HG03565 (cell line): Measurements from ENCODE around the gene COX19.
"Not testable (repeated sequence)": the region's sequence is repeated elsewhere in the genome, so short reads cannot be mapped to it uniquely, and the experiment has no call there.

Experiments
- ATAC-seq: cut with Tn5 transposase; IDR thresholded peaks from one replicate; pipeline ENCODE4 v1.9.1; 2021; ENCODE audit warnings: mild to moderate bottlenecking, moderate library complexity; ENCODE audit not compliant: unreplicated experiment

The COX19 gene

DNA sequence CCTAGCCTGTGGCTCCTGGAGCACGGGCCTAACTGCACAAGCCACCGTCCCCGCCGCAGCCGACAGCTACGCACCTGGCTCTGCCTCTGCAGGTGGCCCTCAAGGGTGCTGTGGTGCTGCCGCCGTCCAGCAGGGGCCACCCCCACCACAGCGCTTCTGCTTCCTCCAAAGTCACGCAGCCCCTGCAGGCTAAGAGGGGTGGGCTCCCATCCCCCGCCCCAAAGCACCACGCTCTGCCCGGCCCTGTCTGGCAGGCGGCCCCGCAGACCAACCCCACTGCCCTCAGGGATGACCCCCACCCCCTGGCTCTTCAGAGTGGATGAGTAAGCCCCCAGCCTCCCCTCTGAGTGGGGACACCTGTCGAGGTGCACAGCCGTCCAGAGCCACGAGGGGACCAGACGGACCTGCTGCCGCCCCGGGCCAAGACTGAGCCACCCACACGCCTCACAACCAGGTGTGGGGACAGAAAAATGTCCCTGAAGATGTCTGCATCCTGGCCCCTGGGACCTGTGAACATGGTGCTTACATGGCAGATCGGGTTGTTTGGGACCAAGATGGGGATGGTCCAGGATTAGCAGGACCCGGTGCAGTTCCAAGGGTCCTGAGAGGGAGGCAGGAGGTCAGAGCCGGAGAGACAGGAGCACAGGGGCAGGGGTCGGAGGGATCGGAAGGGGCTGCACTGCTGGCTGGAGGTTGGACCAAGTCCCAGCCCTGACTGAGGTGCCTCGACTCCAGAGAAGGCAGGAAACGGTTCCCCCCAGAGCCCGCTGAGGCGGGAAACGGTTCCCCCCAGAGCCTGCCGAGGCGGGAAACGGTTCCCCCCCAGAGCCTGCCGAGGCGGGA is 11.9 kb downstream of the COX19 start:
- no peak for ATAC-seq

DNA sequence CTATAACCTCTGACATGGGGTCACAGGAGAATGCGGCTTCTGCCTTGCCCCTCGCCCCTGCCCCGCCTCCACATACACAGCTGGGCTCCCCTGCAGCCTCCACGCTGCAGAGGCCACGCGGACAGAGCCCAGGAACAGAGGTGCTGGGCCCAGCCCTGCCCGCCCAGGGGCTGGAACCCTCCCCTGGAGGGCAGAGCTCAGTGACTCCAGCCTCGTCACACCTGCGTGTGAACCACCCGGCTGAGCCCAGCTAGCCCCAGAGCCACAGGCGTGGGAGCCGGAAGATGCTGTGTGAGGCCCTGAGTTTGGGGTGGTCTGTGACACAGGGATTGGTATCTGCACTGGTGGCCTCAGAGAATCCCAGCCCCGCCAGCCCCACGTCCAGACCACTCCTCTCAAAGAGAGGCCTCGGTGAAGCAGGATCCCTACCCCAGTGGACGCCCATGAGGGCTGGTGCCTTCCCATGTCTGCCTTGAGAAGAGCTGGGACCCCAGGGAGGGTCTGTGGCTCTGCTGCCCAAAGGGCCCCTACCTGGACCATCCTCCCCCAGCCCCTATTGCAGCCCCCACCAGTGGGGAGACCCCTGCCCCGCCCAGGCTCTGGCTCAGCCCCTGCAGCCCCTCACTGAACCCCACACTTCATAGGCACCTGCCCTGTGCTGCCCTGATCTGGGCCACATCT is 12.8 kb downstream of the COX19 start:
- no peak for ATAC-seq

DNA sequence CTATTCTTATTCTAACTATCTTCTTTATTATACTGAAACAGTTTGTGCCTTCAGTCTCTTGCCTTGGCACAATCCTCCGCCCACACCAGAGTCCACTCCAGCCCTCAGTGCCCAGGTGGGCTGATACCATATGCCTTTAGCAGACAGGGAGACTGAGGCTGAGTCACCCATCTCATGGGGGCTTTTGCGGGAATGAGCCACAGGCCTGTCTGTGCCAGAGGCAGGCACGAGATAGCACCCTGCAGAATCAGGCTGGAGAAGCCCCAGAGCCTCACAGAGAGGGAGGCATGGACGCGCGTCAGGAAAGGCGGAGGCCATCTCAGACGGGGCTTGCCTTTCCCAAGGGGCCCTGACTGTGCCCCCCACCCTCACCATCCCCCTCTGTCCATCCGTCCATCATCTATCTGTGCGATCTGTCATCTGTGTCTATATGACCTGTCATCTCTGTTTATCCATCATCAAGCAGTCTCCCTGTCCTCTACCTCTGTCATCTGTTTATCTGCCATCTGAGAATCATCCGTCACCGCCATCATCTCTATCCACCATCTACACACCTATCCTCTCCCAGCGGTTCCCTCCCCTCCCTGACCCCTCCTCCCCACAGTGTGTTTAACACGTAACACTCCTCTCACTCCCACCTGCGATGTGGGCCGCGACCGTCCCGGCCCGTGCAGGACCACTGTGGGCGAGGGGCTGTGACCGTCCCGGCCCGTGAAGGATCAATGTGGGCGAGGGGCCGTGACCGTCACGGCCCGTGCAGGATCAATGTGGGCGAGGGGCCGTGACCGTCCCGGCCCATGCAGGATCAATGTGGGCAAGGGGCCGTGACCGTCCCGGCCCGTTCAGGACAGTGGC is 13.6 kb downstream of the COX19 start:
- ATAC-seq = no peak

DNA sequence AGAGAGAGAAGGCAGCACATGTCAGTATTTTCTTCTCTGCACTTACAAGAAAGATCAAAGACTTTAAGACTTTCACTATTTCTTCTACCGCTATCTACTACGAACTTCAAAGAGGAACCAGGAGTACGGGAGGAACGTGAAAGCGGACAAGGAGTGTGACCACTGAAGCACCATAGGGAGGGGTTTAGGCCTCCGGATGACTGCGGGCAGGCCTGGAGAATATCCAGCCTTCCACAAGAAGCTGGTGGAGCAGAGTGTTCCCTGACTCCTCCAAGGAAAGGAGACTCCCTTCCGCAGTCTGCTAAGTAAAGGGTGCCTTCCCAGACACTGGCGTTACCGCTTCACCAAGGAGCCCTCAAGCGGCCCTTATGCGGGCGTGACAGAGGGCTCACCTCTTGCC is 14.4 kb downstream of the COX19 start:
- ATAC-seq = not testable (repeated sequence)

DNA sequence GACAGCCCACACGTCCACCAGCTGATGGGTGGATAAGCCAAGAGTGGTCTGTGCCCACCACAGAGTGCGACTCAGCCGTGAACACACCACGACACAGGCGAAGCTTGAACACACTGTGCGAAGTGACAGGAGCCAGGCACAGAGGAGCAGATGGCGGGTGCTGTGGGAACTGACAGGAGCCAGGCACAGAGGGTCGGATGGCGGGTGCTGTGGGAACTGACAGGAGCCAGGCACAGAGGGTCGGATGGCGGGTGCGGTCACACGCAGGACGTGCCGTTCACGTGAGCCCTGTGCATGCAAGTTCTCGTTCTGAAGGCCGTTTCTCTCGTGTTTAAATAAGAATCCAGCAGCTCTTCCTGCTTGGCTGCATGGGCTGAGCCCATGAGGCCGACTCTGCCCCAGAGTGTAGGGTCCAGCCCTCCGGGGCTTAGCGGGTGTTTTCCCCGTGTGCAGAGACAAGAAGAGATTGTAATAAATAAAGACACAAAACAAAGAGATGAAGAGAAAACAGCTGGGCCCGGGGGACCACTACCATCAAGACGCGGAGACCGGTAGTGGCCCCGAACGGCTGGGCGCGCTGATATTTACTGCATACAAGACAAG is 15.0 kb downstream of the COX19 start:
- ATAC-seq = no peak

DNA sequence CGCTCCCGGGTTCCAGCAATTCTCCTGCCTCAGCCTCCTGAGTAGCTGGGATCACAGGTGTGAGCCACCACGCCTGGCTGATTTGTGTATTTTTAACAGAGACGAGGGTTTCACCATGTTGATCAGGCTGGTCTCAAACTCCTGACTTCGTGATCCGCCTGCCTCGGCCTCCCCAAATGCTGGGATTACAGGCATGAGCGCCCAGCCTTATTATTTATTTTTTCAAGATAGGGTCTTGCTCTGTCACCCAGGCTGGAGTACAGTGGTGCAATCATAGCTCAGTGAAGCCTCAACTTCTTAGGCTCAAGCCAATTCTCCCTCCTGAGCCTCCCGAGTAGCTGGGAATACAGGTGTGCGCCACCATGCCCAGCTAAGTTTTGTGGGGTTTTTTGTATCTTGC is 15.6 kb downstream of the COX19 start:
- not testable (repeated sequence) for ATAC-seq

DNA sequence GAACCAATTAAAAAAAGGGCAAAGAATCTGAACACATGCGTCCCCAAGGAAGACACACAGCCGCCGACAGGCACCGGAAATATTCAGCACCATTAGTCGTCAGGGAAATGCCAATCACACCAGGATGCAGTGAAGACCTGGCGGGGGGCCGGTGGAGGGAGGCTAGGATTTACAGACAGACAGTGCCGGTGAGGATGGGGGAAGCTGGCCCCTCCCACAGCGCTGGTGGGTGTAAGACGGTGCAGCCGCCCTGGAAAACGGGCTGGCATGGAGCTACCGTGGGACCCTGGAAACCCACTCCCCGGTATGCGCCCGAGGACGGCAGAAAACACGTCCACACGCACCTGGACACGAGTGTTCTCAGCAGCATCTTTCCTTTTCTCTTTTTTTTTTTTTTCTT is 16.1 kb downstream of the COX19 start:
- no peak for ATAC-seq

DNA sequence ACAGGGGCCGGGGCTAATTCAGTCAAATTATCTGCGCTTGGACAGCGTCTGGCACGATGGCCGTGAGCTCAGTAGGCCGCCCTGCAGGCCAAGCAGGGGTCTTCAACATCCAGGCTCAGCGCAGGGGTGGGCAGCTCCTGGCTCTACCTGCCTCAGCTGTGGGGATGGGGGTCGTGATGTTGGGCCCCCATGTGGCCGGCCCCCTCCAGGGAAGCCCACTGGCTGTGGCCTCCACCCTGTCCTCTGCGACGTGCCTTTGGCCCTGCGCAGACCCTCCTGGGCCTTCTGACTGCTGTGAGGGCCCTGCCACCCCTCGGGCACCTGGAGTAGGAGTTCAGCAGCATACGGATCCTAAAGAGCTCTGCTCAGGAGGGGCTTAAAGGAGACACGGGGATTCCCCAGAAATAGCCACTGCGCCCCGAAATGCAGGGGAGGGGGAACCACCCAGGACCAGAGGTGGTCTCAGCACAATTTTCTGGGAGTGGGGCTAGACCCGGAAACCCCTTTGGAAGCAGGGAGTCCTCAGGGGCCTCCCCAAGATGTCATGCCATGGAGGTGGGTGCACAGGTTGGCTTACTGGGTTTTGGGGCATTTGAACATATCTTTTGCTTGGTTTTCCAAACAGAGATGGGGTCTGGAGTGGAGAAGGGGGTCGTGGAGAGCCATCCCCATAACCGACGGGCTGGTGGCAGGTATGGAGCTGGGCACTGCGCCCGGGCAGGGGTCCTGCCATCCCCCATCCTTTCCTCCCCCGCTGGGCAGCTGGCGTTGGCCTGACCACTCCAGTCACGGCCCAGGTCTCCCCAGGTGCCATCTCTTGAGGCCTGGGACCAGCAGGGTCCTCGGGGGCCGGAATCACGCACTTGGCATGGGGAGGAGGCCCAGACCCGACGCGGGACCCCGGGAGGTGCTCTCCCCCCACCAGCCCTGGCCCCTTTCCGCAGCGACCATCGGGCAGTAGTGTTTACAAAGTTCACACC is 16.8 kb downstream of the COX19 start:
- no peak for ATAC-seq

DNA sequence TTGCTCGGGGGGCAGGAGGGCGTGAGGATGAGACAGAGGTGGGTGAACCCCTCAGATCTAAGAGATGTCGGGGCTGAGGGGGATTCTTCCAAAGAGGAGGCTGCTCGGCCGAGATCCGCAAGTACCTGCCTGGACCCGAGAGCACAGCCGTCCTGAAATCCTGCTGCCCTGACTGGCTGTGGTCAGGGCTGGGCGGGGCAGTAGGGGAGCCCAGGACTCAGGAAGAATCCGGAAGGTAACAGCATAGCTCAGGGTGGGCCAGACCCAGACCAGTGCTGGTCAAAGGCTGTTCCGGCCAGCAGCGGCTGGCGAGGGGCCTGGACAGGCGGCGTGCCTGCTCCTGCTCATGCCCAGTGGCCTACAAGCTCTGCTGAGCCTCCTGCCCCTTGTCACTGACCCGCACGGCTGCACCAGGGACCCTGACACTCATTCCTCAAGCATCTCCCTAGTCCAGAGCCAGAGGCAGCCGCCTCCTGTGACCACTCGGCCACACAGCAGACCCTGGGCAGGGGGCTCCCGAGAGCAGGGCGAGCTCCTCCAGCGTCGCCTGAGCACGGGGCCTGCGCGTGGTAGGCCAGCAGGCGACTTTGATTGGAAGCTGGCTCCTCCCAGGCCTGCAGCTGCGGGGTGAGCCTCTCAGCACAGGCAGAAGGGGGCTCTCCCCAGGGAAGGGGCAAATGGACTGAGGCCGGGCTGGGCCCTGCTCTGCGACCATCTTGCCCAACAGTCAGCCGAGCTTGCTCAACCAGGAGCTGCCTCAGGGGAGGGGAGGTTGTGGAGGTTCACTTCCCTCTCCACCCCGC is 17.7 kb downstream of the COX19 start:
- ATAC-seq = no peak

DNA sequence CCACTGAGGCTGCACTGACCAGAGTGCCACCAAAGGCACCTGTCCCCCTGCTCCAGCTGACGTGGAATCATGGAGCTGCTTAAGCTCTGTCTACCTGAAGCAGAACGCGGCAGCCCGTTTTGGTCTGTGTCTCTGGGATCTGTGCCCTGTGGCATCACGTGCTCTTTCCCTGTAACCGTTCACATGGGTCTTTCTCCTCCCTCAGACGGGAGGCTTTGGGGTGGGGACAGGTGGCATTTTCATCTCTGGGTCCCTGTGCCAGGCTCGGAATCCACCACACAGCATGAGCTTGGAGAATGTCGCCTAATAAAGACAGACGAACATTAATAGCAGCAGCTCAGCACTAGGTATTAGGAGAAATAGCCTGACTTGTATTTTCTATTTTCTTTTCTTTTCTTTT is 19.3 kb downstream of the COX19 start:
- no peak for ATAC-seq

DNA sequence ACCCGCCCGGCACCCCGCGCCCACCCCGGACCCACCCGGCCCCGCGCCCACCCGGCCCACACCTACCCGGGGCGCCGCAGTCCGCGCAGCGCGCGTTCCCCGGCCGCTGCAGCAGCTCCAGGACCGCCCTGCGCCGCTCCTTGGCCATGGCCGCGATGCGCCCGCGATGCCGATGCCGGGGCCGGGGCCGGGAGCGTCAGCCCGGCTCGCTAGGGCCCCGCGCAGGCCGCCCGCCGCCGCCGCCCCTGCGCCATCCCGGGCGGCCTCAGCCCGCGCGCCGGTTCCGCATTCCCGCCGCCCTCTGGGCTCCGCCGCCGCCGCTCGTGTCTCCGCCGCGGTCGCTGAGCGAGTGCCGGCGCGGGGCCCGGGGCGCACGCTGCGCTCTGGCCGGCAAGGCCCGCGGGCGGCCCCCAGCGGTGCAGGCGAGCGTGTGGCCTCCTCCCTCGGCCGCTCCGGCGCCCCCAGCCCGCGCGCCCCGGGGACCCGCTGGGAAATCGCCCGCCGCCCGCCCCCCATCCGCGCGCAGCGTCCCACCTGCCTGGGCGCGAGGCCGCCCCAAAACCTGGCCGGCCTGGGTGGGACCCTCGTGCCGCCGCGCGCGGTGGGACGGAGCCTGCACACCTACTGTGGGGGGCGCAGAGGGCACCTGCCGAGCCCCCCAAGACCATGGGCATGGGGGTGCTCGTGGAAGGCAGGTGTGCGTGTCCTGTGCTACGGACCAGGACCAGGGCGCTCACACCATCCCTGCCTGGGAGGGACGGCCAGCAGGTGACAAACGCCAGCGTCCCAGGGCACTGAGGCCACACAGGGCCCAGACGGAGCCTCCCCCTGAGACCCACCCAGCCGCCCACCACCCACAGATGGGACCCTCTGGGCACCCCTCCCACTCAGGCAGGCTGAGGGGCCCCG is 20.8 kb downstream of the COX19 start, which contains the start of gene ADAP1:
ADAP1 (minus strand) TSS at position 351 of the 909 bp plus-strand sequence; CDS start at position 148, 203 bp downstream.
- ATAC-seq = peak; percentile 47

DNA sequence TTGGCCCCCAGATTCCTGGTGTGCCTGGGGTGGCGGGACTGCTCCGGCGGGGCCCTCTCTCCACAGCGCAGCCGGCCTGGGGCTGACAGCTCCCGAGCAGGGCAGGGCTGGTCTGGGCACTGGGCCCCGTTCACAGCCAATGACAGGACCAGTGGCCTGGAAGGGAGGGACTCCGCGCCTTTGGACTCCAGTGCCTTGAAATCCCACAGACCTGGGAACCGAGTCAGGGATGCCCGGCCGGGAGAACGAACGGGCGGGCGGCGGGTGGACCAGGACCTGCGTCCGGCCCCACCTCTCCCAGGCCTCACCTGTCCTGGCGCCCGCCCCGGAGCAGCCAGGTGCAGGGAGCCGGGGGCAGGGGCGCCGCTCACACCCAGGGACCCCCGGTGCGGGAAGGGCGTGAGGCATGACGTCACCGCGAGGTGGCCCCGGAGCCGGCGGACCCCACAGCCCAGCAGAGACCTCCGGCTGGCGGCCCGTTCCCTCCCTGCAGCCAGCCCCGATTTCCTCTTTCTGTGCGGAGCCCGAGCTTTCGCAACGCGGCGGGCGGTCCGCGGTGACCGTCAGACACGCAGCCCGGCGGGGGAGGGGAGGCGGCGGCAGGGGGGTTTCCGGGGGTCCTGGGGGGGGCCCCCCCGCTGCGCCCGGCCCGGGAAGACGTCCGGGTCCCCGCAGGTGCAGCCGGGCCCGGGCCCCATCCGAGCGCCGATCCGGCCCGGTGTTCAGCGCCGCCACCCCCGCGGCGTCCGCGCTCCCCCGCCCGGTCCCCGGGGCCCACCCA is 21.6 kb downstream of the COX19 start:
- ATAC-seq = no peak

DNA sequence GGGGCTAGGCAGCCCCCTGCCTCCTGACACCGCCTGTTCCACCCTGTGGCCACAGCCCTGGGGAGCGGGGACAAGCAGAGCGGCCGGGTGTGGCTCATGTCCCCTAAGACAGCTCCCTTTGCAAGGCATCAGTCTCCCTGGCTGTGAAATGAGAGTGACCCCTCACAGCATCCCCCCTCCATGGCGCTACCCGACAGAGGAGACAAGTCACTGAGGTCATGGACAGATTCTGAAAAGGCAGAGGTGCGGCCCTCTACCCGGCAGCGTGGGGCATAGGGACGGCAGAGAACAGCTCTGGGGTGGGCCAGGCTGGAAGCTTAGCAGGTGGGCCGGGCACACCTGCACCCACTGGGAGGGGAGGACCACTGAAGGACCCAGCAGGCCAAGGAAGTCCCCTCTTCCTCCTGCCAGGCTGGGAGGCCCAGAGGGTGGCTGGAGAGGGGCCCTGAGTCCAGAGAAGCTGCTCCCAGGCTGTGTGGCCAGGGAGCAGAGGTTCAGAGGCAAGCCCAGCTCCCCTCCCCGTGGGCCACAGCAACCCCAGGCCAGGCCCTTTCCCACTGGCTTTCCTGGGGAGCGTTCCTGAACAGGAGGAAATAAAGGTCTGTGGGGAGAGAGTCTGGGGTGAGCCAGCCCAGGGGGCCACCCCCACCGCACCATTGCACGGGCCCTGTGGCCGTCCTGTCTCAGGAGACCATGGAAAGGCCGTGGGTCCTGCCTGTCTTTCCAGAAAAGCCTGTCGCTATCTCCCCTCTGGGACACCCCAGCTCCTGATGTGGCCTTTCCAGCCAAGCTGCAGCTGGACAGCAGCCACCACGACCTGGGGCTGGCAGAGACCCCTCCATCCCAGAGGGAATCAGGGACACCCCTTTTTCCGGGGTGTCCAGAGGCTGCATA is 22.6 kb downstream of the COX19 start:
- ATAC-seq = no peak

DNA sequence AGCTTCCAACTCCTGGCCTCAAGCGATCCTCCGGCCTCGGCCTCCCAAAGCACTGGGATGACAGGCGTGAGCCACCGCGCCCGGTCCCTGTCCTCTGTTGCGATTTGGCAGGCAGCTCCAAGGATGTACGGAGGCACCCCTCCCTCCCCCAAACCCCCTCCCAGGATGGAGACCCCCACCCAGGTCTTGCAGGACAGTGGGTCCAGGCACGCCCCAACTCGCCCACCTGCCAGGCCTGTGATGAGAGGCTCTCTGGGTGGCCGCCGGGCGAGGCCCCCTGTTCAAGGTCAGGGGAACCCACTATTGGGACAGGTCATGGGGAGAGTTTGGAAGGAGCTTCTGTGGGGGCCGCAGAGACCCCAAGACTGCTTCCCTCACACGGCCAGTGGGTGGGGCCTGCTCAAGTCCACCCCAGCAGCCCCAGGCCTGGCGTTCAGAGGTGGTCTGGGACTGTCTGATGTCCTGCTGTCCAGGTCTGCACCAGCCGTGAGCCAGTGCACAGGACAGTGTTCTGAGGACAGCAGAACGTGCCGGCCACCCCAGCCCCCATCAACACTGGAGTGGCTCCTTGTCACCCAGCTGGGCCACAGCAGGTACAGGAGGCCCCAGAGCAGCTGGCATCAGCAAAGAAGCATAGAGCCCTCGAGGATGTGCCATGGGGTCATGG is 23.3 kb downstream of the COX19 start:
- ATAC-seq = no peak
